ENCODE measurements around the gene SNTG2. TPM values are rescaled to one million over a fixed set of nuclear protein-coding genes. Genes with fewer than 3 reads are reported as not detected.

The SNTG2 gene
- total and polyA plus RNA-seq, 12 donors = 0.26 to 4.3 (median 0.72) TPM; not detected in 1

- no peak for TF ChIP-seq POLR2A (IDR thresholded peaks at IDR 0.05)
- no peak for TF ChIP-seq CTCF (IDR thresholded peaks at IDR 0.05)
- WGBS, 4 donors = 70 to 86% (median 80%) methylated on average over 8 of the region's 8 CpGs
- H3K27me3 ChIP-seq = no peaks in the 10 kb centered on the region
- H3K4me1 ChIP-seq (replicated peaks in 1 of 2) = no peaks in the 10 kb centered on the region
- no peaks in the 10 kb centered on the region for H3K36me3 ChIP-seq (replicated peaks in 1 of 2)
- H3K4me3 ChIP-seq = no peak overlapping the region
- H3K9me3 ChIP-seq (replicated peaks in 1 of 3) = no peaks in the 10 kb centered on the region
- DNase-seq = no peak
- no peak overlapping the region for H3K27ac ChIP-seq
- intact Hi-C loops (cut with DNase I) = no loop called here
These were observed 450.5 kb downstream of the SNTG2 start for GRCh38 chr2:1400943-1401735.

GRCh38 chr2:1402064-1402463 lies 451.4 kb downstream of the SNTG2 start:
- Histone ChIP-seq H3K4me1 (replicated peaks in 1 of 2) (no peaks in the 10 kb centered on the region), H3K27me3 (no peaks in the 10 kb centered on the region), H3K27ac (no peak overlapping the region), H3K4me3 (no peak overlapping the region), H3K9me3 (replicated peaks in 1 of 3) (no peaks in the 10 kb centered on the region), H3K36me3 (replicated peaks in 1 of 2) (no peaks in the 10 kb centered on the region)
- DNase-seq = no peak
- 77 to 86% (median 85%) methylated on average over 6 to 9 of the region's 9 CpGs for WGBS, 4 donors
- intact Hi-C loops (cut with DNase I) = no loop called here
- no peak for TF ChIP-seq POLR2A (IDR thresholded peaks at IDR 0.05)
- TF ChIP-seq CTCF (IDR thresholded peaks at IDR 0.05) = no peak

GRCh38 chr2:1403565-1403964 lies 452.9 kb downstream of the SNTG2 start:
- TF ChIP-seq POLR2A (IDR thresholded peaks at IDR 0.05) (no peak), CTCF (IDR thresholded peaks at IDR 0.05) (no peak)
- Histone ChIP-seq H3K27ac (no peak overlapping the region), H3K27me3 (no peaks in the 10 kb centered on the region), H3K4me3 (no peak overlapping the region), H3K36me3 (replicated peaks in 1 of 2) (no peaks in the 10 kb centered on the region), H3K4me1 (replicated peaks in 1 of 2) (no peaks in the 10 kb centered on the region), H3K9me3 (replicated peaks in 1 of 3) (no peaks in the 10 kb centered on the region)
- WGBS, 4 donors = 80 to 88% (median 86%) methylated on average over 12 of the region's 12 CpGs; no CpG with 5 or more reads in 1 of the 4 donors
- no peak for DNase-seq
- intact Hi-C loops (cut with DNase I) = no loop called here

- 49 to 73% (median 61%) methylated on average over 1 of the region's 1 CpG for WGBS, 4 donors
- Histone ChIP-seq H3K4me3 (no peak overlapping the region), H3K9me3 (replicated peaks in 1 of 3) (no peaks in the 10 kb centered on the region), H3K27me3 (no peaks in the 10 kb centered on the region), H3K27ac (no peak overlapping the region), H3K4me1 (replicated peaks in 1 of 2) (no peaks in the 10 kb centered on the region), H3K36me3 (replicated peaks in 1 of 2) (no peaks in the 10 kb centered on the region)
- DNase-seq = no peak
- TF ChIP-seq POLR2A (IDR thresholded peaks at IDR 0.05) = no peak
- no peak for TF ChIP-seq CTCF (IDR thresholded peaks at IDR 0.05)
- intact Hi-C loops (cut with DNase I) = no loop called here
These were observed 454.5 kb downstream of the SNTG2 start for GRCh38 chr2:1405124-1405523.
